BLaER1 (cell line): ENCODE measurements around the gene SFMBT2.

Experiments used
- H3K27ac ChIP-seq: shearing (Covaris generic); formaldehyde crosslinking; 2 replicates; pipeline ENCODE4 v1.8.1; 2022
- H3K27me3 ChIP-seq: shearing (Covaris generic); formaldehyde crosslinking; 2 replicates; pipeline ENCODE4 v1.8.1; 2022
- H3K36me3 ChIP-seq: shearing (Covaris generic); formaldehyde crosslinking; 2 replicates; pipeline ENCODE4 v1.8.1; 2022
- H3K4me1 ChIP-seq: shearing (Covaris generic); formaldehyde crosslinking; 2 replicates; pipeline ENCODE4 v1.8.1; 2022
- H3K4me2 ChIP-seq: shearing (Covaris generic); formaldehyde crosslinking; 2 replicates; pipeline ENCODE4 v1.8.1; 2022
- H3K4me3 ChIP-seq: shearing (Covaris generic); formaldehyde crosslinking; 2 replicates; pipeline ENCODE4 v1.8.1; 2022
- H3K9ac ChIP-seq: shearing (Covaris generic); formaldehyde crosslinking; 2 replicates; pipeline ENCODE4 v1.8.1; 2022
- H3K9me3 ChIP-seq: shearing (Covaris generic); formaldehyde crosslinking; 2 replicates; pipeline ENCODE4 v1.8.1; 2022
- H4K20me1 ChIP-seq: shearing (Covaris generic); formaldehyde crosslinking; 2 replicates; pipeline ENCODE4 v1.8.1; 2022
- Cebpa-rat ChIP-seq: shearing (Covaris generic); IDR thresholded peaks from 2 replicates; pipeline ENCODE4 v1.8.1; 2022

Gene SFMBT2

GRCh38 chr10:7335977-7336376 lies 74.9 kb downstream of the SFMBT2 start:
- H3K9ac ChIP-seq, result no peak overlapping the region
- no peak overlapping the region for H3K4me3 ChIP-seq
- no peak overlapping the region for H3K4me2 ChIP-seq
- TF ChIP-seq Cebpa-rat, result no peak
- no peaks in the 10 kb centered on the region for H3K27me3 ChIP-seq
- H3K36me3 ChIP-seq, result peaks cover 95% of the 10 kb centered on the region
- H3K27ac ChIP-seq, result no peak overlapping the region
- peaks cover 15% of the 10 kb centered on the region for H3K4me1 ChIP-seq
- peaks cover 88% of the 10 kb centered on the region for H4K20me1 ChIP-seq
- peaks cover 51% of the 10 kb centered on the region for H3K9me3 ChIP-seq

- Histone ChIP-seq H3K27ac (no peak overlapping the region), H3K4me2 (no peak overlapping the region), H3K36me3 (peaks cover 95% of the 10 kb centered on the region), H3K9ac (no peak overlapping the region), H4K20me1 (peaks cover 88% of the 10 kb centered on the region), H3K4me1 (peaks cover 15% of the 10 kb centered on the region), H3K27me3 (no peaks in the 10 kb centered on the region), H3K4me3 (no peak overlapping the region), H3K9me3 (peaks cover 60% of the 10 kb centered on the region)
- TF ChIP-seq Cebpa-rat, result no peak
Measured at GRCh38 chr10:7334642-7334964, 76.2 kb downstream of the SFMBT2 start.

- no peak overlapping the region for H3K27ac ChIP-seq
- TF ChIP-seq Cebpa-rat, result no peak
- H3K4me1 ChIP-seq, result peaks cover 15% of the 10 kb centered on the region
- no peak overlapping the region for H3K4me2 ChIP-seq
- peaks cover 95% of the 10 kb centered on the region for H3K36me3 ChIP-seq
- peaks cover 62% of the 10 kb centered on the region for H3K9me3 ChIP-seq
- H3K4me3 ChIP-seq, result no peak overlapping the region
- peaks cover 89% of the 10 kb centered on the region for H4K20me1 ChIP-seq
- no peak overlapping the region for H3K9ac ChIP-seq
- H3K27me3 ChIP-seq, result no peaks in the 10 kb centered on the region
Measured at GRCh38 chr10:7333961-7334641, 76.7 kb downstream of the SFMBT2 start.

GRCh38 chr10:7329219-7329618 lies 81.6 kb downstream of the SFMBT2 start:
- Histone ChIP-seq H3K27me3 (no peaks in the 10 kb centered on the region), H3K4me1 (no peaks in the 10 kb centered on the region), H3K9me3 (peaks cover 92% of the 10 kb centered on the region), H4K20me1 (peaks cover 61% of the 10 kb centered on the region), H3K4me3 (peak overlapping the region; percentile 22), H3K36me3 (peaks cover 100% of the 10 kb centered on the region), H3K4me2 (no peak overlapping the region), H3K27ac (no peak overlapping the region), H3K9ac (no peak overlapping the region)
- TF ChIP-seq Cebpa-rat, result no peak

GRCh38 chr10:7327885-7328284 lies 82.9 kb downstream of the SFMBT2 start:
- Histone ChIP-seq H3K4me2 (no peak overlapping the region), H3K27me3 (no peaks in the 10 kb centered on the region), H3K36me3 (peaks cover 95% of the 10 kb centered on the region), H3K4me1 (no peaks in the 10 kb centered on the region), H3K9ac (no peak overlapping the region), H3K9me3 (peaks cover 94% of the 10 kb centered on the region), H4K20me1 (peaks cover 49% of the 10 kb centered on the region), H3K27ac (no peak overlapping the region), H3K4me3 (no peak overlapping the region; the same call in 1 of the 2 replicates)
- no peak for TF ChIP-seq Cebpa-rat

- Histone ChIP-seq H3K36me3 (peaks cover 72% of the 10 kb centered on the region), H3K4me3 (no peak overlapping the region), H3K27me3 (no peaks in the 10 kb centered on the region), H3K4me1 (peaks cover 33% of the 10 kb centered on the region), H3K9me3 (peaks cover 61% of the 10 kb centered on the region), H3K9ac (no peak overlapping the region), H4K20me1 (peaks cover 41% of the 10 kb centered on the region), H3K27ac (no peak overlapping the region), H3K4me2 (no peak overlapping the region)
- TF ChIP-seq Cebpa-rat, result no peak
Measured at GRCh38 chr10:7322623-7323022, 88.2 kb downstream of the SFMBT2 start.

GRCh38 chr10:7320072-7320471 lies 90.8 kb downstream of the SFMBT2 start:
- Histone ChIP-seq H3K9ac (no peak overlapping the region), H3K4me3 (no peak overlapping the region), H3K27me3 (no peaks in the 10 kb centered on the region), H3K36me3 (peaks cover 72% of the 10 kb centered on the region), H3K4me2 (peak overlapping the region; percentile 40), H4K20me1 (peaks cover 56% of the 10 kb centered on the region), H3K27ac (peak overlapping the region; percentile 15; the same call in 1 of the 2 replicates), H3K9me3 (peaks cover 36% of the 10 kb centered on the region), H3K4me1 (peaks cover 33% of the 10 kb centered on the region)
- no peak for TF ChIP-seq Cebpa-rat

GRCh38 chr10:7319632-7320031 lies 91.2 kb downstream of the SFMBT2 start:
- no peak overlapping the region for H3K4me3 ChIP-seq
- peaks cover 69% of the 10 kb centered on the region for H3K36me3 ChIP-seq
- peak overlapping the region; percentile 15; the same call in 1 of the 2 replicates for H3K27ac ChIP-seq
- no peak for TF ChIP-seq Cebpa-rat
- H3K4me2 ChIP-seq, result peak overlapping the region; percentile 40
- peaks cover 57% of the 10 kb centered on the region for H4K20me1 ChIP-seq
- no peaks in the 10 kb centered on the region for H3K27me3 ChIP-seq
- no peak overlapping the region for H3K9ac ChIP-seq
- peaks cover 32% of the 10 kb centered on the region for H3K9me3 ChIP-seq
- peaks cover 33% of the 10 kb centered on the region for H3K4me1 ChIP-seq

GRCh38 chr10:7318836-7319235 lies 92.0 kb downstream of the SFMBT2 start:
- Histone ChIP-seq H3K27ac (peak overlapping the region; percentile 58), H3K9me3 (peaks cover 24% of the 10 kb centered on the region)

GRCh38 chr10:7317786-7318446 lies 92.9 kb downstream of the SFMBT2 start:
- H3K36me3 ChIP-seq, result peaks cover 71% of the 10 kb centered on the region
- H3K4me1 ChIP-seq, result peaks cover 33% of the 10 kb centered on the region
- H4K20me1 ChIP-seq, result peaks cover 66% of the 10 kb centered on the region
- peak overlapping the region; percentile 58; the same call in 1 of the 2 replicates for H3K27ac ChIP-seq
- no peaks in the 10 kb centered on the region for H3K27me3 ChIP-seq
- TF ChIP-seq Cebpa-rat, result no peak
- H3K4me3 ChIP-seq, result no peak overlapping the region
- peaks cover 18% of the 10 kb centered on the region for H3K9me3 ChIP-seq
- no peak overlapping the region for H3K9ac ChIP-seq
- H3K4me2 ChIP-seq, result peak overlapping the region; percentile 40

More at GRCh38 chr10:7318836-7319235, 92.0 kb downstream of the SFMBT2 start:
- peak overlapping the region; percentile 40 for H3K4me2 ChIP-seq
- H3K9ac ChIP-seq, result peak overlapping the region; percentile 2; the same call in 1 of the 2 replicates
- H3K27me3 ChIP-seq, result no peaks in the 10 kb centered on the region
- H3K4me1 ChIP-seq, result peaks cover 33% of the 10 kb centered on the region
- H4K20me1 ChIP-seq, result peaks cover 57% of the 10 kb centered on the region
- no peak overlapping the region for H3K4me3 ChIP-seq
- no peak for TF ChIP-seq Cebpa-rat
- peaks cover 67% of the 10 kb centered on the region for H3K36me3 ChIP-seq
